T-helper 2 cell treated with Interferon-gamma antibody and Interleukin-4, amounts not matched to agents 5 μg/mL and 100 μg/mL, for 36 hours (primary cell): Measurements from ENCODE around the gene TTYH1.
A peak's percentile ranks its signal among the peaks of the same experiment; 100 is the strongest.

Experiments
- DNase-seq: peaks from one replicate; pipeline ENCODE4 v3.0.0; 2021; ENCODE audit warnings: low spot score
- H3K27ac Mint-ChIP-seq: one replicate; pipeline ENCODE4 v1.8.0; 2021; ENCODE audit warnings: mild to moderate bottlenecking, mixed read lengths
- H3K27me3 Mint-ChIP-seq: one replicate; pipeline ENCODE4 v1.8.0; 2021; ENCODE audit warnings: low read depth, mixed read lengths
- H3K36me3 Mint-ChIP-seq: one replicate; pipeline ENCODE4 v1.8.0; 2021; ENCODE audit warnings: low read depth, mixed read lengths
- H3K4me1 Mint-ChIP-seq: one replicate; pipeline ENCODE4 v1.8.0; 2021; ENCODE audit warnings: low read depth, mixed read lengths
- H3K4me3 Mint-ChIP-seq: one replicate; pipeline ENCODE4 v1.8.0; 2022; ENCODE audit warnings: mild to moderate bottlenecking, moderate library complexity, mixed read lengths
- H3K9me3 Mint-ChIP-seq: one replicate; pipeline ENCODE4 v1.8.0; 2021; ENCODE audit warnings: mixed read lengths

The TTYH1 gene

DNA sequence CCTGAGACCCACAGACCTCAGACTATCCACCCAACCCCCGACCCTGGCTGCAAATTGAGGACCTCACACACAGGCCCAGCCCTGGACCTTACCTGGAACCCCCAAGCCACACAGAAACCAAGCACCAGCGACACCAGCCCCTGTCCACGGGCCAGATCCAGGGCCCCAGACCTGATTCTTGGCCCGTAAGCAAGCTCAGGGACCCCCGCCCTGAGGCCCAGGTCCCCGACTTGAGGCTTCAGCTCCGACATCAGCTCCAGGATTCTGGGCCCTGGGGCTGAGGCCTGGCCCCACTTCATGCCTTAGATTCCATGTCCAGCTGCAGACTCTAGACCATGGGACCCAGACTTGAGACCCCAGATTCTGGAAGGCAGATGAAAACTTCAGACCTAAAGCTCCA lies 6.3 kb downstream of the TTYH1 start:
- Mint-ChIP-seq H3K36me3 (no peaks in the 10 kb centered on the region), H3K4me1 (peaks cover 14% of the 10 kb centered on the region), H3K9me3 (no peaks in the 10 kb centered on the region), H3K27ac (no peak overlapping the region), H3K27me3 (peaks cover 14% of the 10 kb centered on the region), H3K4me3 (no peak overlapping the region)
- DNase-seq: no peak

DNA sequence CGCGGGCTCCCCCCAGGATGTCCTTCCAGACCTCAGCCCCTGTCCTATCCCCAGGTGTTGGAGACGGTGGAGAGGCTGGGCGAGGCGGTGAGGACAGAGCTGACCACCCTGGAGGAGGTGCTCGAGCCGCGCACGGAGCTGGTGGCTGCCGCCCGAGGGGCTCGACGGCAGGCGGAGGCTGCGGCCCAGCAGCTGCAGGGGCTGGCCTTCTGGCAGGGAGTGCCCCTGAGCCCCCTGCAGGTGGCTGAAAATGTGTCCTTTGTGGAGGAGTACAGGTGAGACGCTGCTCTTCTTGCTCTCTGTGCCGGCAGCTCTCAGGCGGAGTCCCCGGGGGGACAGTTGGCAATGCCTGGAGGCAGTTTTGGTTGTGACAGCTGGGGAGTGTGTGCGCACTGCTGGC lies 6.9 kb downstream of the TTYH1 start:
- Mint-ChIP-seq H3K27ac (no peak overlapping the region), H3K9me3 (no peaks in the 10 kb centered on the region), H3K36me3 (no peaks in the 10 kb centered on the region), H3K4me3 (no peak overlapping the region), H3K27me3 (peaks cover 12% of the 10 kb centered on the region), H3K4me1 (peaks cover 15% of the 10 kb centered on the region)
- DNase-seq: no peak

- Mint-ChIP-seq H3K4me1 (peaks cover 2% of the 10 kb centered on the region), H3K36me3 (no peaks in the 10 kb centered on the region), H3K27ac (no peak overlapping the region), H3K9me3 (no peaks in the 10 kb centered on the region), H3K27me3 (peaks cover 3% of the 10 kb centered on the region), H3K4me3 (no peak overlapping the region)
- DNase-seq: no peak
These were observed 8.9 kb downstream of the TTYH1 start for GRCh38 chr19:54424201-54424600.

DNA sequence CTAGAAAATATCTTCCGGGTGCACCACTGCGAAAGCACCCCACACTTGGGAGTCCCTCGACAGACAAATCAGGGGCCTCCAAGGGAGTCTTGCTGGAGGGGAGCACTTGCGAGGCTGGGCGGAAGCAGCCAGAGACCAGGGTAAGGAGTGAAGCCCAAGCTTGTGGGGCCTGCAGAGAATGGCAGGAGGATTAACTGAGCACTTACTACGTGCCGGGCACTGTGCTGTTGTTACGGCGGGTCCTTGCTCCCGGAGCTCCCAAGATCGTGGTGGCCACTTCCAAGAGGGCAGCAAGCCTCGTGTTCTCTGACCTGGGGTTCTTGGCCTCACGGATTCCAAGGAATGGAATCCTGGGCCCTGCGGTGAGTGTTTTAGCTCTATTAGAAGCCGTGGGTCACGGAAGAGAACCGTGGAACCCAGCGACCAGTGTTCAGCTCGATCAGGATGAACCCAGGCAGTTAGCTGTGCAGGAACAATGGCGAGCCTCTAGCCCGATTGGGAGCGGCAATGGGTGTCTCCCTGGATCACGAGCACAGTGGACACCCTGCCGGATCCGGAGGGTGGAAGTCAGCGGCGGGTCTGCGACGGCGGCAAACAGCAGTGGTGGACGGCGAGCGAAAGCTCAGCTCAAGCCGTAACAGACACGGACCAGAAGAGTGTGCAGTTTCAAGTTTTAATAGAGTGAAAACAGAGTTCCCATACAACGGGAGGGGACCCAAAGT lies 9.6 kb downstream of the TTYH1 start:
- Mint-ChIP-seq H3K4me1 (peaks cover 2% of the 10 kb centered on the region), H3K27me3 (peaks cover 6% of the 10 kb centered on the region), H3K36me3 (no peaks in the 10 kb centered on the region), H3K9me3 (no peaks in the 10 kb centered on the region), H3K4me3 (no peak overlapping the region), H3K27ac (no peak overlapping the region)
- no peak for DNase-seq

DNA sequence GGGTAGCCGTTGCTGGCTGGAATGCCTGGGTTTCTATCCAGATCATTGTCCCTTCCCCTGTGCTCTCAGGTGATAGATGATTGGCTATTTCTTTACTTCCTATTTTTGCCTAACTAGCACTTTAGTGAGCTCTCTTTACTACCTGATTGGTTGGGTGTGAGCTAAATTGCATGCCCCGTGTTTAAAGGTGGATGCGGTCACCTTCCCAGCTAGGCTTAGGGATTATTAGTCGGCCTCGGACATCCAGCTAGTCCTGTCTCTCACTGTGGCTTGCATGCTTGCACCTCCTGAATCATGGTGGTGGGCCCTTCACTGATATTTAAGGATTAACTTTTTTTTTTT lies 10.1 kb downstream of the TTYH1 start:
- Mint-ChIP-seq H3K27me3 (peaks cover 6% of the 10 kb centered on the region), H3K4me1 (peaks cover 2% of the 10 kb centered on the region), H3K36me3 (no peaks in the 10 kb centered on the region), H3K9me3 (no peaks in the 10 kb centered on the region), H3K4me3 (no peak overlapping the region), H3K27ac (no peak overlapping the region)
- no peak for DNase-seq

GRCh38 chr19:54426291-54426931 lies 11.1 kb downstream of the TTYH1 start:
- H3K9me3 Mint-ChIP-seq: no peaks in the 10 kb centered on the region
- no peak overlapping the region for H3K4me3 Mint-ChIP-seq

GRCh38 chr19:54427586-54427985 lies 12.3 kb downstream of the TTYH1 start:
- Mint-ChIP-seq H3K27me3 (peaks cover 7% of the 10 kb centered on the region), H3K4me3 (no peak overlapping the region), H3K9me3 (no peaks in the 10 kb centered on the region), H3K4me1 (peaks cover 4% of the 10 kb centered on the region), H3K27ac (no peak overlapping the region), H3K36me3 (no peaks in the 10 kb centered on the region)
- no peak for DNase-seq

More at GRCh38 chr19:54426291-54426931, 11.1 kb downstream of the TTYH1 start:
- H3K27me3 Mint-ChIP-seq: peaks cover 7% of the 10 kb centered on the region
- no peaks in the 10 kb centered on the region for H3K36me3 Mint-ChIP-seq
- H3K4me1 Mint-ChIP-seq: peaks cover 4% of the 10 kb centered on the region
- no peak for DNase-seq
- H3K27ac Mint-ChIP-seq: no peak overlapping the region

GRCh38 chr19:54428323-54429175 lies 13.3 kb downstream of the TTYH1 start:
- no peaks in the 10 kb centered on the region for H3K36me3 Mint-ChIP-seq
- no peak overlapping the region for H3K4me3 Mint-ChIP-seq
- no peak for DNase-seq
- peaks cover 7% of the 10 kb centered on the region for H3K27me3 Mint-ChIP-seq
- H3K27ac Mint-ChIP-seq: no peak overlapping the region
- no peaks in the 10 kb centered on the region for H3K9me3 Mint-ChIP-seq
- H3K4me1 Mint-ChIP-seq: peaks cover 4% of the 10 kb centered on the region

GRCh38 chr19:54429176-54429495 lies 13.9 kb downstream of the TTYH1 start:
- peaks cover 7% of the 10 kb centered on the region for H3K27me3 Mint-ChIP-seq
- no peak for DNase-seq
- no peaks in the 10 kb centered on the region for H3K36me3 Mint-ChIP-seq
- H3K4me1 Mint-ChIP-seq: peaks cover 4% of the 10 kb centered on the region
- H3K27ac Mint-ChIP-seq: peak overlapping the region; percentile 5
- H3K9me3 Mint-ChIP-seq: no peaks in the 10 kb centered on the region
- no peak overlapping the region for H3K4me3 Mint-ChIP-seq

- peaks cover 7% of the 10 kb centered on the region for H3K27me3 Mint-ChIP-seq
These were observed 14.4 kb downstream of the TTYH1 start for GRCh38 chr19:54429545-54430227.

GRCh38 chr19:54430306-54431254 lies 15.3 kb downstream of the TTYH1 start:
- H3K27ac Mint-ChIP-seq: no peak overlapping the region
- no peak for DNase-seq
- peaks cover 7% of the 10 kb centered on the region for H3K27me3 Mint-ChIP-seq

More at GRCh38 chr19:54429545-54430227, 14.4 kb downstream of the TTYH1 start:
- Mint-ChIP-seq H3K27ac (peak overlapping the region; percentile 5), H3K4me3 (no peak overlapping the region), H3K9me3 (no peaks in the 10 kb centered on the region), H3K4me1 (peaks cover 4% of the 10 kb centered on the region), H3K36me3 (no peaks in the 10 kb centered on the region)
- no peak for DNase-seq

GRCh38 chr19:54431255-54431838 lies 16.1 kb downstream of the TTYH1 start:
- peaks cover 9% of the 10 kb centered on the region for H3K4me1 Mint-ChIP-seq
- H3K36me3 Mint-ChIP-seq: no peaks in the 10 kb centered on the region
- no peak for DNase-seq
- H3K9me3 Mint-ChIP-seq: no peaks in the 10 kb centered on the region
- H3K4me3 Mint-ChIP-seq: no peak overlapping the region
- H3K27me3 Mint-ChIP-seq: peaks cover 5% of the 10 kb centered on the region
- H3K27ac Mint-ChIP-seq: no peak overlapping the region

More at GRCh38 chr19:54430306-54431254, 15.3 kb downstream of the TTYH1 start:
- peaks cover 9% of the 10 kb centered on the region for H3K4me1 Mint-ChIP-seq
- peak overlapping the region; percentile 38 for H3K4me3 Mint-ChIP-seq
- H3K9me3 Mint-ChIP-seq: no peaks in the 10 kb centered on the region
- no peaks in the 10 kb centered on the region for H3K36me3 Mint-ChIP-seq
